Measurements from ENCODE around the gene SCAND1. TPM values are rescaled to one million over a fixed set of nuclear protein-coding genes. Genes with fewer than 3 reads are reported as not detected.

Gene SCAND1
- total RNA-seq, 4 donors from 2014 or later: 88.3 to 138 (median 118) TPM

GRCh38 chr20:35994994-35995453, 40.7 kb upstream of the SCAND1 start:
- Histone ChIP-seq H3K27me3 (no peaks in the 10 kb centered on the region), H3K27ac (no peak overlapping the region), H3K4me3 (no peak overlapping the region), H3K4me1 (peaks cover 6 to 10% of the 10 kb centered on the region in 2 donors), H3K36me3 (no peaks in the 10 kb centered on the region), H3K9me3 (no peaks in the 10 kb centered on the region)
- intact Hi-C loops (cut with DNase I; ENCODE audit: low total_unique reads) (loop anchor here (1.0 to 5.0 kb wide), 2 partner anchors 143 to 202 kb away; no protein-coding TSS in a partner anchor), in situ Hi-C loops (cut with MboI; ENCODE audit: low sequenced_read_pairs in 4 of 4) (loop anchor here (5.0 to 25.0 kb wide), 4 partner anchors 137 to 442 kb away; no protein-coding TSS in a partner anchor)
- ATAC-seq (peak; percentile 82 to 94), DNase-seq (peak; percentile 46 to 65)
- TF ChIP-seq CTCF (IDR thresholded peaks at IDR 0.05 in 4 of 5, conservative IDR thresholded peaks at IDR 0.05 in 1 of 5): peak; percentile 76 to 87 (median 83)
- no peak for TF ChIP-seq POLR2A (IDR thresholded peaks at IDR 0.05)

- in situ Hi-C loops (cut with MboI; ENCODE audit: low sequenced_read_pairs in 4 of 4): loop anchor here in 3 of 4 donors (5.0 to 25.0 kb wide), 2 partner anchors 144 to 444 kb away; no protein-coding TSS in a partner anchor
- peak overlapping the region in 1 of 4 donors; percentile 3 for H3K4me3 ChIP-seq
Observed at GRCh38 chr20:35992713-35993335, 38.5 kb upstream of the SCAND1 start.

GRCh38 chr20:35991142-35991771, 37.0 kb upstream of the SCAND1 start:
- Histone ChIP-seq H3K9me3 (no peaks in the 10 kb centered on the region), H3K27me3 (no peaks in the 10 kb centered on the region), H3K27ac (no peak overlapping the region), H3K4me1 (peaks cover 6 to 10% of the 10 kb centered on the region in 2 donors), H3K4me3 (no peak overlapping the region), H3K36me3 (no peaks in the 10 kb centered on the region)
- DNase-seq (no peak), ATAC-seq (no peak)
- in situ Hi-C loops (cut with MboI; ENCODE audit: low sequenced_read_pairs in 4 of 4): loop anchor here in 3 of 4 donors (5.0 to 25.0 kb wide), 2 partner anchors 146 to 446 kb away; no protein-coding TSS in a partner anchor
- TF ChIP-seq POLR2A (IDR thresholded peaks at IDR 0.05) (no peak), CTCF (IDR thresholded peaks at IDR 0.05 in 4 of 5, conservative IDR thresholded peaks at IDR 0.05 in 1 of 5) (no peak)
- intact Hi-C loops (cut with DNase I; ENCODE audit: low total_unique reads): loop anchor here (5.0 kb wide), 1 partner anchor 206 kb away; no protein-coding TSS in a partner anchor

More at GRCh38 chr20:35992713-35993335, 38.5 kb upstream of the SCAND1 start:
- TF ChIP-seq POLR2A (IDR thresholded peaks at IDR 0.05) (no peak), CTCF (IDR thresholded peaks at IDR 0.05 in 4 of 5, conservative IDR thresholded peaks at IDR 0.05 in 1 of 5) (peak; percentile 45 to 84 (median 67))
- Histone ChIP-seq H3K27me3 (no peaks in the 10 kb centered on the region), H3K9me3 (no peaks in the 10 kb centered on the region), H3K36me3 (no peaks in the 10 kb centered on the region), H3K4me1 (peaks cover 6 to 10% of the 10 kb centered on the region in 2 donors), H3K27ac (no peak overlapping the region)
- ATAC-seq (peak; percentile 79 to 85), DNase-seq (peak; percentile 21 to 25)
- intact Hi-C loops (cut with DNase I; ENCODE audit: low total_unique reads): loop anchor here (2.0 to 5.0 kb wide), 2 partner anchors 204 to 446 kb away; no protein-coding TSS in a partner anchor

GRCh38 chr20:35988910-35989463, 34.7 kb upstream of the SCAND1 start:
- no peak overlapping the region for H3K27ac ChIP-seq
- intact Hi-C loops (cut with DNase I; ENCODE audit: low total_unique reads) (no loop called here), in situ Hi-C loops (cut with MboI; ENCODE audit: low sequenced_read_pairs in 4 of 4) (loop anchor here in 1 of 4 donors (25.0 kb wide), 1 partner anchor 448 kb away; no protein-coding TSS in a partner anchor)
- no peaks in the 10 kb centered on the region for H3K27me3 ChIP-seq
- ATAC-seq (no peak), DNase-seq (no peak)
- no peaks in the 10 kb centered on the region for H3K36me3 ChIP-seq
- peaks cover 0 to 6% of the 10 kb centered on the region in 2 donors for H3K4me1 ChIP-seq
- H3K4me3 ChIP-seq: no peak overlapping the region
- no peaks in the 10 kb centered on the region for H3K9me3 ChIP-seq
- TF ChIP-seq POLR2A (IDR thresholded peaks at IDR 0.05): no peak
- no peak for TF ChIP-seq CTCF (IDR thresholded peaks at IDR 0.05 in 4 of 5, conservative IDR thresholded peaks at IDR 0.05 in 1 of 5)
